Measurements from ENCODE around the gene MRPL46. TPM values are rescaled to one million over a fixed set of nuclear protein-coding genes. Genes with fewer than 3 reads are reported as not detected.

The MRPL46 gene
- total RNA-seq, 1 experiment from 2014 or later = 44.2 TPM

DNA sequence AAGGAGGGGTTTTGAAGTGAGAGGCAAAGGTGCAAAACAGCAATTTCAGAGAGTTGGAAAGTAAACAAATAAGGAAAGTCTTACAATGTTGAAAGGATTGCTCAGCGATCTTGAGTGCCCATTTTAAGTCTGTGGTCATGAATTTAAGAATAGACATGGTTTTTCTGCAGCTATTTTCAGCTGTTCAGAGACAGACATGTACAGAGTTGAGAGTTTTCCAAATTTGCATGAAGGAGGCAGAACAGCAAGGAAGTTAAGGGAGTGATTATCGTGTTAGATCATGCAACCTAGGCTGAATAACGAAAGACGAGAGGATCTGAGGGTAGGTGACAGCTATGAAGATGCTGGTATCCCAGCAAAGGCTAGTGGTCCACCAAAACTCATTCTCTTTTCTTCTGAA is 42.1 kb upstream of the MRPL46 start:
- DNase-seq (ENCODE audit: low spot score) = no peak
- Histone ChIP-seq H3K27me3 (replicated peaks; ENCODE audit: insufficient read depth, low read depth, low read length, poor library complexity) (no peaks in the 10 kb centered on the region), H3K27ac (ENCODE audit: low read depth, low read length, poor library complexity, severe bottlenecking) (no peak overlapping the region), H3K9me3 (ENCODE audit: low read depth, low read length, poor library complexity, severe bottlenecking) (no peaks in the 10 kb centered on the region), H3K4me1 (ENCODE audit: insufficient read depth, low read length, poor library complexity, severe bottlenecking) (no peaks in the 10 kb centered on the region), H3K36me3 (ENCODE audit: insufficient read depth, low read length, poor library complexity, severe bottlenecking) (no peaks in the 10 kb centered on the region), H3K4me3 (ENCODE audit: low read depth, low read length, poor library complexity, severe bottlenecking) (no peak overlapping the region)
- BruUV-seq (replicated peaks) = no TSS peak
- no peak for TF ChIP-seq EZH2 (IDR thresholded peaks at IDR 0.05; ENCODE audit: borderline replicate concordance, low read depth, low read length, poor library complexity, severe bottlenecking)
- TF ChIP-seq, protein P1, sequence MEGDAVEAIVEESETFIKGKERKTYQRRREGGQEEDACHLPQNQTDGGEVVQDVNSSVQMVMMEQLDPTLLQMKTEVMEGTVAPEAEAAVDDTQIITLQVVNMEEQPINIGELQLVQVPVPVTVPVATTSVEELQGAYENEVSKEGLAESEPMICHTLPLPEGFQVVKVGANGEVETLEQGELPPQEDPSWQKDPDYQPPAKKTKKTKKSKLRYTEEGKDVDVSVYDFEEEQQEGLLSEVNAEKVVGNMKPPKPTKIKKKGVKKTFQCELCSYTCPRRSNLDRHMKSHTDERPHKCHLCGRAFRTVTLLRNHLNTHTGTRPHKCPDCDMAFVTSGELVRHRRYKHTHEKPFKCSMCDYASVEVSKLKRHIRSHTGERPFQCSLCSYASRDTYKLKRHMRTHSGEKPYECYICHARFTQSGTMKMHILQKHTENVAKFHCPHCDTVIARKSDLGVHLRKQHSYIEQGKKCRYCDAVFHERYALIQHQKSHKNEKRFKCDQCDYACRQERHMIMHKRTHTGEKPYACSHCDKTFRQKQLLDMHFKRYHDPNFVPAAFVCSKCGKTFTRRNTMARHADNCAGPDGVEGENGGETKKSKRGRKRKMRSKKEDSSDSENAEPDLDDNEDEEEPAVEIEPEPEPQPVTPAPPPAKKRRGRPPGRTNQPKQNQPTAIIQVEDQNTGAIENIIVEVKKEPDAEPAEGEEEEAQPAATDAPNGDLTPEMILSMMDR (conservative IDR thresholded peaks at IDR 0.05; ENCODE audit: low read depth, low read length) = no peak
- intact Hi-C loops (cut with micrococcal nuclease; ENCODE audit: unreplicated experiment) = no loop called here
- POLR2A ChIA-PET (ENCODE audit: low non-redundant PET) = no interaction called here
- CTCF ChIA-PET = no interaction called here

DNA sequence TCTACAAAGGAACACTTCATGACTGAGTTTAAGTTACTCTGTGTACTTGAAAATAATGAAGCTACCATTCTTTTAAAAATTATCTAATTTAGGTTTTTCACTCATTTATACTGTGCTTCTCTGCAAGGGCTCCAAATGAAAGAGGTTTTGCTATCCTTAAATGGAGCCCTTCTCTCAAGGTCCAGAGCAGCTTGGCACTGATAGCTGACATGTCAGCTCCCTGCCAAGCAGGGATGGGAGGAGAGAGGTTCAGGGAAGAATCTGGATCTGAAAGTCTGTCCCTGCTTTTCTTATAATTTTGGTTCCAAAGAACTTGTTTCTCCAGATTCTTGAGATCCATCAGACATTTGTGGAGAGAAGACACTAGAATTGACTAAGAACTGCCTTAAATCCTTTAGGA is 39.4 kb upstream of the MRPL46 start:
- Histone ChIP-seq H3K36me3 (ENCODE audit: insufficient read depth, low read length, poor library complexity, severe bottlenecking) (no peaks in the 10 kb centered on the region), H3K27ac (ENCODE audit: low read depth, low read length, poor library complexity, severe bottlenecking) (no peak overlapping the region), H3K4me3 (ENCODE audit: low read depth, low read length, poor library complexity, severe bottlenecking) (no peak overlapping the region), H3K27me3 (replicated peaks; ENCODE audit: insufficient read depth, low read depth, low read length, poor library complexity) (no peaks in the 10 kb centered on the region), H3K9me3 (ENCODE audit: low read depth, low read length, poor library complexity, severe bottlenecking) (no peaks in the 10 kb centered on the region), H3K4me1 (ENCODE audit: insufficient read depth, low read length, poor library complexity, severe bottlenecking) (no peaks in the 10 kb centered on the region)
- BruUV-seq (replicated peaks) = no TSS peak
- intact Hi-C loops (cut with micrococcal nuclease; ENCODE audit: unreplicated experiment) = no loop called here
- POLR2A ChIA-PET (ENCODE audit: low non-redundant PET) = no interaction called here
- CTCF ChIA-PET = no interaction called here
- DNase-seq (ENCODE audit: low spot score) = no peak
- TF ChIP-seq, protein P1 (conservative IDR thresholded peaks at IDR 0.05; ENCODE audit: low read depth, low read length) = no peak
- TF ChIP-seq EZH2 (IDR thresholded peaks at IDR 0.05; ENCODE audit: borderline replicate concordance, low read depth, low read length, poor library complexity, severe bottlenecking) = no peak

DNA sequence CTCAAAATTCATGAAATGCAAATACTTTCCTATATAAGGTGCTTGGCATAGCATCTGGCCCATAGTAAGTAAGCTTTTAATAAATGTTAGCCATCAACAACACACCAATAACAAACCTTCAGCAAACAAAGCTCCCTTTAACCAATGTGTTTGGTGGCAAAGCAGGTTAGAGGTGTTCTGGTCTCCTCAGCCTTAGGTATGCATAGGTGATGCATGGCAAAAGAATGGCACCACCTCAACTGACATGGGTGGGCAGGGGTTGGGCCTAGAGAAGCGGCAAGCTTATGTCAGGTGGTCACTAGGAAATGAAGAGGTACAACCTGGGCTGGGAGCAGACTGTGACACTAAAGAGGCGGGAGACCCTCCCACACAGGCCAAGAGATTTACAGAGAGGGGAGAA is 38.5 kb upstream of the MRPL46 start:
- Histone ChIP-seq H3K36me3 (ENCODE audit: insufficient read depth, low read length, poor library complexity, severe bottlenecking) (no peaks in the 10 kb centered on the region), H3K27me3 (replicated peaks; ENCODE audit: insufficient read depth, low read depth, low read length, poor library complexity) (no peaks in the 10 kb centered on the region), H3K4me1 (ENCODE audit: insufficient read depth, low read length, poor library complexity, severe bottlenecking) (no peaks in the 10 kb centered on the region), H3K9me3 (ENCODE audit: low read depth, low read length, poor library complexity, severe bottlenecking) (no peaks in the 10 kb centered on the region), H3K27ac (ENCODE audit: low read depth, low read length, poor library complexity, severe bottlenecking) (no peak overlapping the region), H3K4me3 (ENCODE audit: low read depth, low read length, poor library complexity, severe bottlenecking) (no peak overlapping the region)
- intact Hi-C loops (cut with micrococcal nuclease; ENCODE audit: unreplicated experiment) = no loop called here
- DNase-seq (ENCODE audit: low spot score) = no peak
- POLR2A ChIA-PET (ENCODE audit: low non-redundant PET) = no interaction called here
- CTCF ChIA-PET = interaction anchor here (0.7 kb wide), 1 partner anchor 151 kb away, joined by 4 read pairs; no protein-coding TSS in a partner anchor
- BruUV-seq (replicated peaks) = no TSS peak
- no peak for TF ChIP-seq EZH2 (IDR thresholded peaks at IDR 0.05; ENCODE audit: borderline replicate concordance, low read depth, low read length, poor library complexity, severe bottlenecking)
- TF ChIP-seq, protein P1 (conservative IDR thresholded peaks at IDR 0.05; ENCODE audit: low read depth, low read length) = no peak
